ENCODE results near the gene SOX18.

DNA sequence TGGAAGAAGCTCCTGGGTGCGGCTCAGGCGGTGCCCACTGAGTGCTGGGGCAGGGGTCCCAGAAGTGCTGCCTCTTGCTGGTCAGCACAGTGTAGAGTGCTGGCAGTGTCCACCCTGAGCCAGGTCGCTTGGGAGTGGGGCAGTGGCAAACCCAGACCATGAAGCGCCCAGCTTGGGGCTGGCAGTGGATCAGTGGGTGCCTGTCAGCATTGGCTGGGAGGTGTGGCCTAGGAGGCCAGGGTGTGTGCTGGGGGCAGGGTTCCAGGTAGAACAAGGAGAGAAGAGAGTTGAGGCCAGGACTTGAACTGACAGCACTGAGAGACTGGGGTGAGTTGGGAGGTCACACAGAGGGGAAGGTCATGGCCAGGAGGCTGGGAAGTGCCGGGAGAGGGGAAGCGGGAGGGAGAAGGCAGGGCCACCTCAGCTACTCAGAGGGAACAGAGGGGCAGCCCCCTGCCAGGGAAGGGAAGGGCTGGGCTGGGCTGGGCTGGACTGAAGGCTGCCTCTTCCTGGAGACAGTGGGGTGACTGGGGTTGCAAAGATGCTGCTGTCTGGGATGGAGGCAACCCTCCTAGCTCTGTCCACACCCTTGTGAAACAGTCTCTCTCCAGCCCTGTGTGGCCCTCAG lies 17.7 kb upstream of the SOX18 start:
- TF ChIP-seq, protein P1, sequence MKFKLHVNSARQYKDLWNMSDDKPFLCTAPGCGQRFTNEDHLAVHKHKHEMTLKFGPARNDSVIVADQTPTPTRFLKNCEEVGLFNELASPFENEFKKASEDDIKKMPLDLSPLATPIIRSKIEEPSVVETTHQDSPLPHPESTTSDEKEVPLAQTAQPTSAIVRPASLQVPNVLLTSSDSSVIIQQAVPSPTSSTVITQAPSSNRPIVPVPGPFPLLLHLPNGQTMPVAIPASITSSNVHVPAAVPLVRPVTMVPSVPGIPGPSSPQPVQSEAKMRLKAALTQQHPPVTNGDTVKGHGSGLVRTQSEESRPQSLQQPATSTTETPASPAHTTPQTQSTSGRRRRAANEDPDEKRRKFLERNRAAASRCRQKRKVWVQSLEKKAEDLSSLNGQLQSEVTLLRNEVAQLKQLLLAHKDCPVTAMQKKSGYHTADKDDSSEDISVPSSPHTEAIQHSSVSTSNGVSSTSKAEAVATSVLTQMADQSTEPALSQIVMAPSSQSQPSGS (IDR thresholded peaks at IDR 0.05; ENCODE audit: low read length), result no peak
- TF ChIP-seq POLR2A (IDR thresholded peaks at IDR 0.05; ENCODE audit: control extremely low read depth in 1 of 2, low read depth in 2 of 2, low read length in 2 of 2) (no peak), EP300 (IDR thresholded peaks at IDR 0.05; ENCODE audit: borderline replicate concordance in 1 of 2, low read depth in 2 of 2, low read length in 2 of 2) (no peak), POLR2AphosphoS5 (IDR thresholded peaks at IDR 0.05; ENCODE audit: low read depth, low read length) (no peak), RFX5 (IDR thresholded peaks at IDR 0.05; ENCODE audit: borderline replicate concordance, low read depth, low read length) (no peak), HDAC6 (IDR thresholded peaks at IDR 0.05; ENCODE audit: low read depth, low read length) (no peak)
- TF ChIP-seq, protein P2, sequence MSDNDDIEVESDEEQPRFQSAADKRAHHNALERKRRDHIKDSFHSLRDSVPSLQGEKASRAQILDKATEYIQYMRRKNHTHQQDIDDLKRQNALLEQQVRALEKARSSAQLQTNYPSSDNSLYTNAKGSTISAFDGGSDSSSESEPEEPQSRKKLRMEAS (IDR thresholded peaks at IDR 0.05), result no peak
- TF ChIP-seq, protein P3, sequence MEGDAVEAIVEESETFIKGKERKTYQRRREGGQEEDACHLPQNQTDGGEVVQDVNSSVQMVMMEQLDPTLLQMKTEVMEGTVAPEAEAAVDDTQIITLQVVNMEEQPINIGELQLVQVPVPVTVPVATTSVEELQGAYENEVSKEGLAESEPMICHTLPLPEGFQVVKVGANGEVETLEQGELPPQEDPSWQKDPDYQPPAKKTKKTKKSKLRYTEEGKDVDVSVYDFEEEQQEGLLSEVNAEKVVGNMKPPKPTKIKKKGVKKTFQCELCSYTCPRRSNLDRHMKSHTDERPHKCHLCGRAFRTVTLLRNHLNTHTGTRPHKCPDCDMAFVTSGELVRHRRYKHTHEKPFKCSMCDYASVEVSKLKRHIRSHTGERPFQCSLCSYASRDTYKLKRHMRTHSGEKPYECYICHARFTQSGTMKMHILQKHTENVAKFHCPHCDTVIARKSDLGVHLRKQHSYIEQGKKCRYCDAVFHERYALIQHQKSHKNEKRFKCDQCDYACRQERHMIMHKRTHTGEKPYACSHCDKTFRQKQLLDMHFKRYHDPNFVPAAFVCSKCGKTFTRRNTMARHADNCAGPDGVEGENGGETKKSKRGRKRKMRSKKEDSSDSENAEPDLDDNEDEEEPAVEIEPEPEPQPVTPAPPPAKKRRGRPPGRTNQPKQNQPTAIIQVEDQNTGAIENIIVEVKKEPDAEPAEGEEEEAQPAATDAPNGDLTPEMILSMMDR (IDR thresholded peaks at IDR 0.05; ENCODE audit: control extremely low read depth in 1 of 3, insufficient read depth in 1 of 3, low read depth in 1 of 3, low read length in 3 of 3), result no peak

Data from H1 (cell line).